Astrocyte (in vitro differentiated cells and primary cell): ENCODE measurements around the gene THNSL1. TPM values are rescaled to one million over a fixed set of nuclear protein-coding genes. Genes with fewer than 3 reads are reported as not detected.

Experiments
- DNase-seq: peaks from one replicate; pipeline ENCODE4 v3.0.0-alpha.2; 2010; ENCODE audit warnings: low read depth
- FAIRE-seq: peaks from 2 replicates; lab custom pipeline; 2011; peaks lifted over from hg19 to GRCh38; lab: Jason Lieb, UNC
- H2AFZ ChIP-seq: 2 replicates; pipeline ENCODE4 v1.6.0; 2012; ENCODE audit warnings: low read depth, low read length, inconsistent platforms
- H3K27ac ChIP-seq: 2 replicates; pipeline ENCODE4 v1.5.1; 2011; ENCODE audit warnings: low read depth, low read length, inconsistent platforms
- H3K27me3 ChIP-seq: 2 replicates; pipeline ENCODE4 v1.6.0; 2011; ENCODE audit warnings: low read length, inconsistent platforms; ENCODE audit not compliant: insufficient read depth
- H3K36me3 ChIP-seq: 2 replicates; pipeline ENCODE4 v1.5.1; 2011; ENCODE audit warnings: low read length, inconsistent platforms; ENCODE audit not compliant: insufficient read depth
- H3K4me1 ChIP-seq: 2 replicates; pipeline ENCODE4 v1.5.1; 2011; ENCODE audit warnings: low read length, inconsistent platforms; ENCODE audit not compliant: insufficient read depth
- H3K4me2 ChIP-seq: 2 replicates; pipeline ENCODE4 v1.6.0; 2012; ENCODE audit warnings: low read length, inconsistent platforms
- H3K4me3 ChIP-seq: 2 replicates; pipeline ENCODE4 v1.5.1; 2011; ENCODE audit warnings: low read depth, mild to moderate bottlenecking, low read length, inconsistent platforms; ENCODE audit not compliant: insufficient read depth
- H3K79me2 ChIP-seq: 2 replicates; pipeline ENCODE4 v1.6.0; 2012; ENCODE audit warnings: mild to moderate bottlenecking, low read length, inconsistent platforms; ENCODE audit not compliant: insufficient read depth
- H3K9ac ChIP-seq: 2 replicates; pipeline ENCODE4 v1.6.0; 2012; ENCODE audit warnings: mild to moderate bottlenecking, low read length, inconsistent platforms
- H3K9me3 ChIP-seq: 2 replicates; pipeline ENCODE4 v1.5.1; 2012; ENCODE audit warnings: low read depth, mild to moderate bottlenecking, low read length, inconsistent platforms; ENCODE audit not compliant: insufficient read depth
- H4K20me1 ChIP-seq: 2 replicates; pipeline ENCODE4 v1.6.0; 2012; ENCODE audit warnings: low read length, inconsistent platforms; ENCODE audit not compliant: insufficient read depth
- H3K27ac Mint-ChIP-seq: one replicate; pipeline ENCODE4 v1.8.0; 2021; ENCODE audit warnings: mild to moderate bottlenecking, mixed read lengths; ENCODE audit not compliant: unreplicated experiment
- H3K27me3 Mint-ChIP-seq: one replicate; pipeline ENCODE4 v1.8.0; 2021; ENCODE audit warnings: low read depth, mixed read lengths; ENCODE audit not compliant: unreplicated experiment
- H3K36me3 Mint-ChIP-seq: one replicate; pipeline ENCODE4 v1.8.0; 2021; ENCODE audit warnings: low read depth, mixed read lengths; ENCODE audit not compliant: unreplicated experiment
- H3K4me1 Mint-ChIP-seq: one replicate; pipeline ENCODE4 v1.8.0; 2021; ENCODE audit warnings: low read depth, mixed read lengths; ENCODE audit not compliant: unreplicated experiment
- H3K4me3 Mint-ChIP-seq: one replicate; pipeline ENCODE4 v1.8.0; 2021; ENCODE audit warnings: mild to moderate bottlenecking, moderate library complexity, mixed read lengths; ENCODE audit not compliant: unreplicated experiment
- H3K9me3 Mint-ChIP-seq: one replicate; pipeline ENCODE4 v1.8.0; 2021; ENCODE audit warnings: mild to moderate bottlenecking, mixed read lengths; ENCODE audit not compliant: unreplicated experiment
- CTCF ChIP-seq: IDR thresholded peaks from 2 replicates; pipeline ENCODE4 v1.5.1; 2011; ENCODE audit warnings: low read depth, mild to moderate bottlenecking, inconsistent platforms, low read length, moderate library complexity; ENCODE audit not compliant: insufficient read depth
- EZH2 ChIP-seq: IDR thresholded peaks from 2 replicates; pipeline ENCODE4 v1.6.1; 2012; ENCODE audit warnings: mild to moderate bottlenecking, low read length, inconsistent platforms; ENCODE audit not compliant: insufficient read depth
- total RNA-seq: library from RNA; stranded (reverse); gene quantifications from 2 replicates; pipeline ENCODE4 v1.2.1, GENCODE V29; 2021

Gene THNSL1
- total RNA-seq, 1 donor from 2014 or later, result 2.7 TPM

- Histone ChIP-seq H4K20me1 (no peaks in the 10 kb centered on the region), H3K4me2 (no peak overlapping the region), H2AFZ (no peak overlapping the region), H3K9ac (no peak overlapping the region), H3K9me3 (no peaks in the 10 kb centered on the region), H3K36me3 (no peaks in the 10 kb centered on the region), H3K27ac (no peak overlapping the region), H3K27me3 (no peaks in the 10 kb centered on the region), H3K4me3 (no peak overlapping the region), H3K79me2 (no peaks in the 10 kb centered on the region), H3K4me1 (no peaks in the 10 kb centered on the region)
- FAIRE-seq (no peak), DNase-seq (no peak)
- TF ChIP-seq EZH2 (no peak), CTCF (no peak)
- Mint-ChIP-seq H3K36me3 (no peaks in the 10 kb centered on the region), H3K4me1 (no peaks in the 10 kb centered on the region), H3K27me3 (no peaks in the 10 kb centered on the region), H3K9me3 (no peaks in the 10 kb centered on the region), H3K27ac (no peak overlapping the region), H3K4me3 (no peak overlapping the region)
These were observed 20.0 kb downstream of the THNSL1 start for GRCh38 chr10:25036381-25036780.

DNA sequence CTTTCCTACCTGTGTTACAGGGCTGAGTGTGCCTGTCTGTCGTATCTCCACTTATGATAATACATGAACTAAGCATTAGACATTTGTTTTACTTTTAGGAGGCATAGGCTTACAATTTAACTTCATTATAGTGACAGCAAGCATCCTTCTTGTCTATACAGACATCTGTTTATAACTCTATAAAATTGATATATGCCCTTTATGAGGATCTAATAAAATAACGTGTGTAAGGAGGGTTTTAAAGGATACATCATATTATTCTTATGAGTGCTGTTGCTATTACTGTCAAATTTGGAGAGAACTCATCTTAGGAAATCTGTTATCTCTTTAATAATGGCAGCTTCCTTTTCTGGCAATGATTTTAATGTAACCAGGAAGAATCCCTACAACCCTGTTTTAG lies 21.9 kb downstream of the THNSL1 start:
- no peak for TF ChIP-seq CTCF
- TF ChIP-seq EZH2, result no peak
- no peak overlapping the region for H3K27ac Mint-ChIP-seq
- DNase-seq, result no peak

DNA sequence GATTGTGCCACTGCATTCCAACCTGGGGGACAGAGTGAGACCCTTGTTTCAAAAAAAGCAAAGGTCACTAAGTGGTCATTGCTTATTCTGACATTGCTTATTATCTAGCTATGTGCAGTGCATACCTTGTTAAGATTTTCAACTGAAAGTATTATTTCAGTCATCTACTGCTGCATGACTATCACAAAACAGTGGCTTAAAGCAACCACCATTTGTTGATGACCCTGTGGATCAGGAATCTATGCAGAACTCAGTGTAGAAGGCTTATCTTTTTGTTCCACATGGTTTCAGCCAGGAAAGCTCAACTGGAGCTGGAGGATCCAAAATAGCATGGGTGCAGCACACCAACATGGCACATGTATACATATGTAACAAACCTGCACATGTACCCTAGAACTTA lies 23.1 kb downstream of the THNSL1 start:
- peaks cover under 1% of the 10 kb centered on the region for H3K9me3 Mint-ChIP-seq

More for the DNA sequence above, 21.9 kb downstream of the THNSL1 start:
- H3K4me3 Mint-ChIP-seq, result no peak overlapping the region
- H4K20me1 ChIP-seq, result no peaks in the 10 kb centered on the region
- no peak overlapping the region for H3K4me3 ChIP-seq
- no peaks in the 10 kb centered on the region for H3K36me3 Mint-ChIP-seq
- H3K36me3 ChIP-seq, result no peaks in the 10 kb centered on the region
- no peaks in the 10 kb centered on the region for H3K27me3 ChIP-seq
- H3K9me3 Mint-ChIP-seq, result no peaks in the 10 kb centered on the region
- no peak overlapping the region for H3K9ac ChIP-seq
- no peaks in the 10 kb centered on the region for H3K4me1 ChIP-seq
- H3K27me3 Mint-ChIP-seq, result no peaks in the 10 kb centered on the region
- H3K9me3 ChIP-seq, result no peaks in the 10 kb centered on the region
- H3K27ac ChIP-seq, result no peak overlapping the region
- no peak for FAIRE-seq
- H3K4me1 Mint-ChIP-seq, result no peaks in the 10 kb centered on the region
- no peak overlapping the region for H2AFZ ChIP-seq
- no peaks in the 10 kb centered on the region for H3K79me2 ChIP-seq
- no peak overlapping the region for H3K4me2 ChIP-seq

More for the DNA sequence above, 23.1 kb downstream of the THNSL1 start:
- Histone ChIP-seq H2AFZ (no peak overlapping the region), H3K79me2 (no peaks in the 10 kb centered on the region), H3K9ac (no peak overlapping the region), H4K20me1 (no peaks in the 10 kb centered on the region), H3K27me3 (no peaks in the 10 kb centered on the region), H3K27ac (no peak overlapping the region), H3K36me3 (no peaks in the 10 kb centered on the region), H3K4me2 (no peak overlapping the region), H3K9me3 (no peaks in the 10 kb centered on the region), H3K4me3 (no peak overlapping the region), H3K4me1 (no peaks in the 10 kb centered on the region)
- no peak overlapping the region for H3K27ac Mint-ChIP-seq
- H3K36me3 Mint-ChIP-seq, result no peaks in the 10 kb centered on the region
- no peaks in the 10 kb centered on the region for H3K4me1 Mint-ChIP-seq
- TF ChIP-seq EZH2, result no peak
- no peak for TF ChIP-seq CTCF
- DNase-seq (no peak), FAIRE-seq (no peak)
- H3K4me3 Mint-ChIP-seq, result no peak overlapping the region
- H3K27me3 Mint-ChIP-seq, result no peaks in the 10 kb centered on the region
